Stimulated activated CD4-positive, alpha-beta T cell treated with anti-CD3 and anti-CD28 coated beads, Interleukin-4, amount 100 ng/mL, for 4 hours (primary cell): ENCODE results near the gene SERPINA9.
"Not testable (repeated sequence)": the region's sequence is repeated elsewhere in the genome, so short reads cannot be mapped to it uniquely, and the experiment has no call there.

ENCODE experiments used
- DNase-seq, 2 experiments: peaks; one replicate each; pipeline ENCODE4 v3.0.0-alpha.2; 2020

Gene SERPINA9

GRCh38 chr14:94421316-94421715, 54.7 kb downstream of the SERPINA9 start:
- DNase-seq, result no peak

GRCh38 chr14:94417497-94418205, 58.3 kb downstream of the SERPINA9 start:
- not testable (repeated sequence) for DNase-seq
